ENCODE measurements around the gene BEST2. TPM values are rescaled to one million over a fixed set of nuclear protein-coding genes. Genes with fewer than 3 reads are reported as not detected.
"Not testable (repeated sequence)": the region's sequence is repeated elsewhere in the genome, so short reads cannot be mapped to it uniquely, and the experiment has no call there.

BEST2 gene
- total RNA-seq, 1 donor from 2014 or later: not detected

DNA sequence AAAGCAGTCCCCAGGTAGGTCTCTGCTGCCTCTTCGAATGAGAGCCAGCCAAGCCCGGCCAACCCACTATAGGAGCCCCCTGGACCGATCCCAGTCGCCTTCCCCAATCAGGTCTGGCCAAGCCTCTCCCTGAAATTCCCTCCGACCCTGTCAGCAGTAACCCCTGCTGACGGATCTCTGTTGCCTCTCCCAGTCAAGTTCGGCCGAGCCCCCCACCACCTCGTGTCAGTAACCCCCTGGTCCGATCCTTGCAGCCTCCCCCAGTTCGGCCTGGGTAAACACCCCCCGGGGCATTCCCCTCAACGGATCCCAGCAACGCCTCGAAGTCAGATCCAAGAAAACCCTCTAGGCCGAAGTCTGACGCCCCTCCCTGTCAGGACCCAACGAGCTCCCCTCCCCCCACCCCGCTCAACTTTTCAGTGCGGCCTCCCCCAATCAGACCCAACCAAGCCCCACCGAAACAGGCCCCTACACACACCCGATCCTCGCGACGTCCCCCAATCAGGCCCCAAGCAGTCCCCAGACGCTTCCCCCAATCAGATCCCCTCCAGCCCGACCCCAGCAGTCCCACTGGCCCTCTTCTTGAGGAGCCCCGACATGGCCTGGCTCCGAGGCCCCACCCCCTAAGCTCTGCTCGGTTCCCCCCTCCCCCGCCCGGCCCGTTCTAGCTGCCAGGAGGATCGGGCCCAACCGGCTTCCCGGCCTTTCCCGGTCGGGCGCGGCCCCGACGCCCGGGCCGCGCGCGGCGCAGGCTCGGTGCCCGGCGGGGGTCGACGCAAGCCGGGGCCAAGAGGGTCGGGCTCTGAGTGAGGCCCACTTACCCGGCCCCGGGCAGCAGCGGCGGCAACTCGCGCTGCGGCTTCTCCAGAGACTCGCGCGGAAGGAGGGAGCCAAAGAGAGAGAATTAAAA is 29.7 kb upstream of the BEST2 start:
- peak overlapping the region; percentile 99 for H3K4me3 Mint-ChIP-seq
- no peaks in the 10 kb centered on the region for H3K9me3 Mint-ChIP-seq
- H3K36me3 Mint-ChIP-seq (ENCODE audit: low read depth): peaks cover 30% of the 10 kb centered on the region
- H3K27me3 Mint-ChIP-seq (ENCODE audit: insufficient read depth): no peaks in the 10 kb centered on the region
- peak; percentile 33 for DNase-seq (ENCODE audit: low spot score)
- H3K4me1 Mint-ChIP-seq (ENCODE audit: low read depth): peaks cover 46% of the 10 kb centered on the region
- H3K27ac Mint-ChIP-seq: peak overlapping the region; percentile 91
- intact Hi-C loops (cut with micrococcal nuclease): loop anchor here (1.0 to 5.0 kb wide), 8 partner anchors 15 to 171 kb away; partner anchors contain the start of genes DHPS, FBXW9, GET3 and HOOK2

DNA sequence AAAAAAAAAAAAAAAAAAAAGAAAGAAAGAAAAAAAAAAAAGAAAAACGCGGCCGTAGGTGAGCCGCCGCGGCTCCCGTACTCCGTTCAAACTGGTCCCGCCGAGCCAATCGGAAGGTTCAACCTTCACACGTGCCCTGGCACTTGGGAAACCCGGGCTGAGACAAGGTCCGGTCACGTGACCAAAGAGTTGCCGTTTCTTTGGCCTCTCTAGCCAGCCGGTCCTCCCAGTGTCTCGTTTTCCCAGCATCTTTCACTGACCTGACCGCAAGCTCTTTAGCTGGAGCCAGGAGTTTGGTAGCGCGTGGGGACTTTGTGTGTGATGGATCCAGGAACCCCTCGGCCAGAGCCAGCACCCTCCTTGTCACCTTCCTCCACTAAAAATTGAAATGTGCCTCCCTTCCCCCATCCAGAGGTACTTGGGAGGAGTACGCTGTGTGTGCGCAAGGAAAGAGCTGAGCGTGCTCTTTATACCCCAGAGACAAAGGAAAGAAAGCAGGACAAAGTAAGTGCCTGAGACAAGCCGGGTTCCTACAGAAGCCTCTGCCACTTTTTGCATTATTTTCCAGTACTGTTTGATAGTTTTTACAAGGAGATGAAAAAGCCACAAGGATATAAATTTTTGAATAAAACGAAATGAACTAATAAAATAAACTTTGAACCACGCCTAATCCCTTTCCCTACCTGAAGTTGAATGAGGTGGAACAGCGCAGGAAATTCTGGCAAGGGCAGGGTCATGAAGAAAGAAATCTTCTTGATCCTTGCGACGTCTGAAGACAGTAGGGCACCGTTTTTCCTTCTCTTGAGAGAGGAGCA is 28.8 kb upstream of the BEST2 start:
- intact Hi-C loops (cut with micrococcal nuclease): loop anchor here (1.0 to 5.0 kb wide), 9 partner anchors 11 to 171 kb away; partner anchors contain the start of genes DHPS, FBXW9, GET3 and HOOK2
- H3K4me1 Mint-ChIP-seq (ENCODE audit: low read depth): peaks cover 48% of the 10 kb centered on the region
- DNase-seq (ENCODE audit: low spot score): peak; percentile 91
- H3K9me3 Mint-ChIP-seq: no peaks in the 10 kb centered on the region
- H3K27me3 Mint-ChIP-seq (ENCODE audit: insufficient read depth): no peaks in the 10 kb centered on the region
- H3K4me3 Mint-ChIP-seq: peak overlapping the region; percentile 99
- peak overlapping the region; percentile 98 for H3K27ac Mint-ChIP-seq
- peaks cover 32% of the 10 kb centered on the region for H3K36me3 Mint-ChIP-seq (ENCODE audit: low read depth)

DNA sequence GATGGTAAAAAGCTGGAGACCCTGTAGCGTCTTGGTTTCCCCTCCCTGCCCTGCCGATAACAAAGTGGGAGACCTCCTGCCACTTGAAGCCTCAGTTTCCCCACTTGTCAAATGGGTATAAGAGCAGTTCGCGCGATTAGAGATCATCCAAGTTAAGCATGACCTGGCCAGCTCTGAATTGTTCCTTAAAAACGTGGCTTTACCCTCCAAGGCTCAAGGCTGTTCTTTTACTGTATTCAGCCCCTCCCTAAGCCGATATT is 28.3 kb upstream of the BEST2 start:
- peak overlapping the region; percentile 99 for H3K4me3 Mint-ChIP-seq
- H3K9me3 Mint-ChIP-seq: no peaks in the 10 kb centered on the region
- no peak for DNase-seq (ENCODE audit: low spot score)
- no peaks in the 10 kb centered on the region for H3K27me3 Mint-ChIP-seq (ENCODE audit: insufficient read depth)
- H3K27ac Mint-ChIP-seq: peak overlapping the region; percentile 98
- H3K4me1 Mint-ChIP-seq (ENCODE audit: low read depth): peaks cover 48% of the 10 kb centered on the region
- intact Hi-C loops (cut with micrococcal nuclease): loop anchor here (1.0 to 5.0 kb wide), 4 partner anchors 10 to 111 kb away; partner anchors contain the start of genes HOOK2, JUNB, ZNF490 and ZNF791
- peaks cover 35% of the 10 kb centered on the region for H3K36me3 Mint-ChIP-seq (ENCODE audit: low read depth)

DNA sequence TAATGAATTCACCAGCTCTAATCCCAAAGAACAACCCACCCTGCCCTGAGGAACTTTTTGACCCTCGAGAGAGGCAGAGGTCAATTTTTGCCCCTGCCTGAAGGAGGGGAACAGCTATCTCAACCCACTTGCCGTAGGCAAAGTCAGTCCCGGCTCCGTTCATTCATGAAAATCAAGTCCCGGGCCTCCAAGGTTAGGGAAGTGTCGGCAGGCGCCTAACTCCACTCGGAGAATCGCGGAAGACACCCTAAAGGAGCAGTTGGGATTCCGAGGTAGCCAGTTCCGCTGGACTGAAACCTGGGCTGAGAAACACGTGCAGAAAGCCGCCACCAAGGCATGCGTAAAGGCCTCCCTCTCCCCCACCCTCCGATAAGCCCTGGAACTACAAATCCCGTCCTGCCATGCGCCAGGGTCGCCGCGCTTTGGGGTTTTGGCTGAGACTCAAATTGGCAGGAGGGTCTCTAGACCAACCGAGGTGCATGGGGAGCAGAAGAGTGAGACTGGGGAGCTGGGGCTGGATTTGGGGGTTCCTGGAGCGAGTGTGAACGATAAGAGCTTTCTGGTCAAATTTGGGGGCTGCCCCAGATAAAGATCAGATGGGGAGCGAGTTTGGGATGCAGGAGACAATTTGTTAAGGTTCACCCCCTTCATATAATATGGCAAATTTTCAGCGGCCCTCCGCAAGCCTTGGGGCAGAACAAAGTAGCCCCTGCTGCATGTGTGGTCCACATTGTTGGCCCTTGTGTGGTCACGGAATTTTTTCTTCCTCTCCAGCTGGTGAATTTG is 27.8 kb upstream of the BEST2 start, which contains the start of gene TNPO2:
Gene TNPO2, minus strand, starts transcription at position 292 of the 786 bp plus-strand sequence. CDS start 2,955 bp downstream, outside the sequence.
- Mint-ChIP-seq H3K4me1 (ENCODE audit: low read depth) (peaks cover 43% of the 10 kb centered on the region), H3K27me3 (ENCODE audit: insufficient read depth) (no peaks in the 10 kb centered on the region), H3K27ac (peak within 1 kb of the TSS; percentile 98), H3K36me3 (ENCODE audit: low read depth) (peaks cover 37% of the 10 kb centered on the region), H3K4me3 (peak within 1 kb of the TSS; percentile 99), H3K9me3 (no peaks in the 10 kb centered on the region)
- DNase-seq (ENCODE audit: low spot score): peak; percentile 65
- intact Hi-C loops (cut with micrococcal nuclease): loop anchor here (1.0 to 5.0 kb wide), 4 partner anchors 9 to 112 kb away; partner anchors contain the start of genes HOOK2, JUNB, ZNF490 and ZNF791

DNA sequence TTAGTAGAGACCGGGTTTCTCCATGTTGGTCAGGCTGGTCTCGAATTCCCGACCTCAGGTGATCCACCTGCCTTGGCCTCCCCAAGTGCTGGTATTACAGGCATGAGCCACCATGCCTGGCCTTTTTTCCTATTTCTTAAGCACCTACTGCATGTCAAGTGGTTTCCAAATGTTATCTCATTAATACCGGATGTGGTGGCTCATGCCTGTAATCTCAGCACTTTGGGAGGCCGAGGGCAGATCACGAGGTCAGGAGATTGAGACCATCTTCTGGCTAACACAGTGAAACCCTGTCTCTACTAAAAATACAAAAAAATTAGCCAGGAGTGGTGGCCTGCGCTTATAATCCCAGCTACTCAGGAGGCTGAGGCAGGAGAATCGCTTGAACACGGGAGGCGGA is 26.0 kb upstream of the BEST2 start:
- H3K9me3 Mint-ChIP-seq; H3K27me3 Mint-ChIP-seq (ENCODE audit: insufficient read depth); DNase-seq (ENCODE audit: low spot score); H3K4me3 Mint-ChIP-seq; intact Hi-C loops (cut with micrococcal nuclease); H3K27ac Mint-ChIP-seq: not testable (repeated sequence)
- Mint-ChIP-seq H3K4me1 (ENCODE audit: low read depth) (peaks cover 43% of the 10 kb centered on the region), H3K36me3 (ENCODE audit: low read depth) (peaks cover 46% of the 10 kb centered on the region)

DNA sequence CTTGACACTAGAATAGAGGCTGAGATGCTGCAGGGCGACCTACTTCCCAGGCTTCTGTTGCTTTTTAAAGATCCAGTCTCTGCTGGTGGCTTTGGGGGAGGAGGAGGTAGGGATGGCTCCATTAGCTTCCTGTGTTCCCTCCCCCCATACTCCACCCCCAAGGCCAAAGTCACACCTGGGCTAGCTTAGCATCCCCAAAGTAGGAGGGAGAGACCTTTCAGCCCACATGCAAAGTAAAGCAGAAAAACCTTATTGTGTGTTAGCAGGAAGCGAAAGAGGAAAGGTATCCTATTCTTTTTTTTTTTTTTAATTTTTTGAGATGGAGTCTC is 24.6 kb upstream of the BEST2 start:
- intact Hi-C loops (cut with micrococcal nuclease): no loop called here
- H3K9me3 Mint-ChIP-seq: no peaks in the 10 kb centered on the region
- no peak for DNase-seq (ENCODE audit: low spot score)
- H3K27ac Mint-ChIP-seq: no peak overlapping the region
- H3K36me3 Mint-ChIP-seq (ENCODE audit: low read depth): peaks cover 39% of the 10 kb centered on the region
- no peaks in the 10 kb centered on the region for H3K27me3 Mint-ChIP-seq (ENCODE audit: insufficient read depth)
- peaks cover 37% of the 10 kb centered on the region for H3K4me1 Mint-ChIP-seq (ENCODE audit: low read depth)
- H3K4me3 Mint-ChIP-seq: no peak overlapping the region

DNA sequence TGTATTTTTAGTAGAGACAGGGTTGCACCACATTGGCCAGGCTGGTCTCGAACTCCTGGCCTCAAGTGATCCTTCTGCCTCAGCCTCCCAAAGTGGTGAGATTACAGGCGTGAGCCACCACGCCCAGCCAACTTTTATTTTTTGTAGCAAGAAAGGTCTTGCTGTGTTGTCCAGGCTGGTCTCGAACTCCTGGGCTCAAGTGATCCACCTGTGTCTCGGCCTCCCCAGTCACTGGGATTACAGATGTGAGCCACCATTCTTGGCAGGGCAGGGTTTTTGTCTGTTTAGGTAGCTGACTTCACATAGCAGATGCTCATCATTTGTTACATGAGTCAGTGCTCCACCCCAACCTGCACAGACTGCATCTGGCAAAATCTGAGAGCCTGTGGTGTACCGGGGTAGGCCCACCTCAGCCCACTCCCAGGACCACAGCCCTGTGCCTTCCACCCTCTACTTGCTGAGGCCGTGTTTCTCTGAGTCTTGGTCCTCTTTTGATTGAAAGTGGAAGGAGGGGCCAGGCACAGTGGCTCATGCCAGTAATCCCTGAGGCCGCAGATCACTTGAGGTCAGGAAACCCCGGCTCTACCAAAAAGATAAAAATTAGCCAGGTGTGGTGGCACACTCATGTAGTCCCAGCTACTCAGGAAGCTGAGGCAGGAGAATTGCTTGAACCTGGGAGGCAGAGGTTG is 23.7 kb upstream of the BEST2 start:
- peaks cover 38% of the 10 kb centered on the region for H3K36me3 Mint-ChIP-seq (ENCODE audit: low read depth)
- no peak overlapping the region for H3K27ac Mint-ChIP-seq
- intact Hi-C loops (cut with micrococcal nuclease): no loop called here
- DNase-seq (ENCODE audit: low spot score): no peak
- no peaks in the 10 kb centered on the region for H3K27me3 Mint-ChIP-seq (ENCODE audit: insufficient read depth)
- H3K4me1 Mint-ChIP-seq (ENCODE audit: low read depth): peaks cover 40% of the 10 kb centered on the region
- no peaks in the 10 kb centered on the region for H3K9me3 Mint-ChIP-seq
- H3K4me3 Mint-ChIP-seq: no peak overlapping the region

DNA sequence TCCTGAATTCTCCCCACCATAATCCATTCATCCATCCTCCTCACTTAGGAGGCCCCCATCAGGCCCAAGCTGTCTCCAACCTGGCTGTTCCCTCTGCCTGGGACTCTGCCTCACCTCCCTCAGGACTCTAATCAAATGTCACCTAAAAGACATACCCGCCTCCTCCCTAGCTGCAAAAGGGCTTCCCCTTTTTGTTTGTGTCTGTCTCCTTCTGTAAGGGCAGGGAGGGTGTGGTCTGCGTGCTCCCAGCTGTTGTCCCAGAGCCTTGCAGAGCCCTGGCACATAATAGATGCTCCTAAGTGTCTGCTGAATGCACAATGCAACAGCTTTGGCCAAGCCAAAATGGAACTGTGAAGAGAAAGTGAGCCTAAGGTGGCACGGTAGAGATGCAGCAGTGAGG is 21.5 kb upstream of the BEST2 start:
- Mint-ChIP-seq H3K4me3 (peak overlapping the region; percentile 25), H3K36me3 (ENCODE audit: low read depth) (peaks cover 39% of the 10 kb centered on the region), H3K9me3 (no peaks in the 10 kb centered on the region), H3K27ac (no peak overlapping the region), H3K27me3 (ENCODE audit: insufficient read depth) (no peaks in the 10 kb centered on the region), H3K4me1 (ENCODE audit: low read depth) (peaks cover 34% of the 10 kb centered on the region)
- intact Hi-C loops (cut with micrococcal nuclease): loop anchor here (10.0 kb wide), 2 partner anchors 385 to 1635 kb away; partner anchors contain the start of genes NACC1 and TRMT1
- no peak for DNase-seq (ENCODE audit: low spot score)

DNA sequence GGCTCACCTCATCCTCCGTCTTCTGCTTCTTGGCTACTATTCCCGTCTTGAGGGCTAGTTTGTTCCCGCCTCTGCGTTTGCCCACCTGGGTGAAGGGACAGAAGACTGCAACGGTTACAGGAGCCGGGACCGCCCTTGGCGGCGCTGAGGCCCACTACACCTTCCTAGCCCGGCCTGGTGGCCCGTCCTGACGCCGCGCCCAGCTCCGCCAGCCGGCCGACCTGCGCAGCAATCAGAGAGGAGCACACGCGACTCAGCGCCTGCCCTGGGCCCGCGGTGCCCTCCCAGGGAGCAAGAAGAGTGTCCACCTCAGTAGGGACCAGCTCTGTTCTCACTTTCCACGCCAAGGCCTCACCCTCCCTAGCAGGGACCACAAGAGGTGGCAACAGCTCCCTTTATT is 20.3 kb upstream of the BEST2 start:
- DNase-seq (ENCODE audit: low spot score): no peak
- H3K9me3 Mint-ChIP-seq: no peaks in the 10 kb centered on the region
- intact Hi-C loops (cut with micrococcal nuclease): loop anchor here (10.0 kb wide), 2 partner anchors 383 to 1637 kb away; partner anchors contain the start of genes NACC1 and TRMT1

DNA sequence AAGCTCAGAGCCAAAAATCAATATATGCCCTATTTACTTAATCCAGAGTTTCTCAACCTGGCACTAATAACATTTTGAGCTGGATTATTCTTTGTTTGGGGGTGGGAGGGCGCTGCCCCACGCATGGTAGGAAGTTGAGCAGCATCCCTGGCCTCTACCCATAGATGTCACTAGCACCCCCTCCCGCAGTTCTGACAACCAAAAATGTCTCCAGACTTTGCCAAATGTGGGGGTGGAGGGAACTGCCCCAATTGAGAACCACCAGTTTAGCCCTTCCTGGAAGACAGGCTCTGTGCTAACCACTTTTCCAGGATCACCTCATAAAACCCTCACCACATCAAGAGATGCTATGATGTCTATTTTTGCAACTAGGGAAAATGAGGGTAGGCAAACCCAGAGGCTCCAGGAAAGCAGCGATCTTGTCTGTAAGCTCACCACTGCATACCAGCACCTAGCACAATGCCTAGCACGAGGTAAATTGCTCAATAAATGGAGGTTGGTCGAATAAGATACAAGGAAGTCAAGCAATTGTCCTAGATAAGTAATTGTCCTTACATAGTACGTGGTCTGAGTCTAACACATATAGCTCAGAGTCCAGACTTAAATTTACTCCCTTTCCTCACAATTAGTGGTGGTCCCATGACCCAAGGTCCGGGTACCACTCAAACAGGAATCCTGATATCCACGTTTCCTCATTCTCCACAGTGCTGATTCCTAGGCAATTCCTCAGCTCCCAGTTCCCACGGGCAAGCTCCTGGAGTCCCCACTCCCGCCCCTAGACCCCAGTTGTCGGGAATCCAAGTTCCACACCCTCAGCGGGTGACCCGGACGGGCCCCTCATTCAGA is 18.0 kb upstream of the BEST2 start:
- Mint-ChIP-seq H3K9me3 (no peaks in the 10 kb centered on the region), H3K27ac (peak overlapping the region; percentile 98), H3K36me3 (ENCODE audit: low read depth) (peaks cover 28% of the 10 kb centered on the region), H3K4me1 (ENCODE audit: low read depth) (peaks cover 38% of the 10 kb centered on the region), H3K4me3 (peak overlapping the region; percentile 99), H3K27me3 (ENCODE audit: insufficient read depth) (no peaks in the 10 kb centered on the region)
- intact Hi-C loops (cut with micrococcal nuclease): loop anchor here (1.0 to 10.0 kb wide), 7 partner anchors 10 to 1639 kb away; partner anchors contain the start of genes FARSA, FBXW9, NACC1 and TNPO2
- DNase-seq (ENCODE audit: low spot score): peak; percentile 52

More for the DNA sequence above, 20.3 kb upstream of the BEST2 start:
- H3K36me3 Mint-ChIP-seq (ENCODE audit: low read depth): peaks cover 39% of the 10 kb centered on the region
- no peak overlapping the region for H3K4me3 Mint-ChIP-seq
- H3K27ac Mint-ChIP-seq: no peak overlapping the region
- H3K27me3 Mint-ChIP-seq (ENCODE audit: insufficient read depth): no peaks in the 10 kb centered on the region
- H3K4me1 Mint-ChIP-seq (ENCODE audit: low read depth): peaks cover 33% of the 10 kb centered on the region
